Measurements from ENCODE around the gene SEMA6D.

The SEMA6D gene

DNA sequence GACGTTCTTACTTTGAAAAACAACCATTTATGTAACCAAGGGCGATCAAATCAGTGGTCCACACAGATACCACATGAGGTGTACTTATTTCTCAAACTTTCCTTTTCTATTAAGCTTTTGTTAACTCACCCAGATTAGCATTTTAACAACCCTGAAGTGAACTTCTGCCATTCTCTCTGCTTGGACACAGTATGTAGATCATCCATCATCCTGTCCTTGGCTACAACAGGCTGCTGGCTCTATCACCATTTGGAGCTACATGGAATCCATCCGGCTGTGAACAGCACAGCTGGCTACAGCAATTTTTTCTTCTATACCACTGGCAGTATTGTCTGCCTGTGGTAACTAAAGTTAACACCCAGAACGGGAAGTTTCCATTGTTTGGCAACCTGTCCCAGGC, 4.4 kb downstream of the SEMA6D start:
- H3K36me3 ChIP-seq (ENCODE audit: control insufficient read depth, insufficient read depth, low read length): no peaks in the 10 kb centered on the region
- H3K4me3 ChIP-seq (ENCODE audit: low read length): no peak overlapping the region
- H3K9ac ChIP-seq (ENCODE audit: low read length): no peak overlapping the region
- peaks cover 2% of the 10 kb centered on the region for H3K27me3 ChIP-seq (ENCODE audit: control insufficient read depth, insufficient read depth, low read length)
- peaks cover 2% of the 10 kb centered on the region for H3K4me1 ChIP-seq (ENCODE audit: control insufficient read depth, insufficient read depth, low read length)
- H3K27ac ChIP-seq (ENCODE audit: low read depth, low read length): no peak overlapping the region

DNA sequence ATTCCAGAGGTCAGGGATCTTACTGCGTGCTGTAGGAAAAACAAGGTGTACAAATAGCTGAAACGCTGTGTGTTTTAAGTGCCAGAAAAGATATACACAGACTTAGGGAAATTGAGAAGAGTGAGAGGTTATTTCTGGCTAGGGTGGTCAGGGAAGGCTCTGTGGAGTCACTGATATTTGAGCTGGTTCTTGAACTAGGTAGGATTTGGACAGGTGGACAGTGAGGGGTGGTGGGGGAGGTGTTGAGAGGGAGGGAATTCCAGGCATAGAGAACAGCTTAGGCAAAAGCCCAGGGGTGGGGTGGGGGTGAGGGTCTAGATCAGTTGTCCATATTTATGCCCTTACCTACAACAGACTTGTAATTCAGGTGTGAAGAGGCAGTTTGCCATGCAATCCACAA, 7.0 kb downstream of the SEMA6D start:
- Histone ChIP-seq H3K36me3 (ENCODE audit: control insufficient read depth, insufficient read depth, low read length) (no peaks in the 10 kb centered on the region), H3K27me3 (ENCODE audit: control insufficient read depth, insufficient read depth, low read length) (no peaks in the 10 kb centered on the region), H3K4me3 (ENCODE audit: low read length) (no peak overlapping the region), H3K27ac (ENCODE audit: low read depth, low read length) (no peak overlapping the region), H3K9ac (ENCODE audit: low read length) (no peak overlapping the region), H3K4me1 (ENCODE audit: control insufficient read depth, insufficient read depth, low read length) (peaks cover 2% of the 10 kb centered on the region)

DNA sequence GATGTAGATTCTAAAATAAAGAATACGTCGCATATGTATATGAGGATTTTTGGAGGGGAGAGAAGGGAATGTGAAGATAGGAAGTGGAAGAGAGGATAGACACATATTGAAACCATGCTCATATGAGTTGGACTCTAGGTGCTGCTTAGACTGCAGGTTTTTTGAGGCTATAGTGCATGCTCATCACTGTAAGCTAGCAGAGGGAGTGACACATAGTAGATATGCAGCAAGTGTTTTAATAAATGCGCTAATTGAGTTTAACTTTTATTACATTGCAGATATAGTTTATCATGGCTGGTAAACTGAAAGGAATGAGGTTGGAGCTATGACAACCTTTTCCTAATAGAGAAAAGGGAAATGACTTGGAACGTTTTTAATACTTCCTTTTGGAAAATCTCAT, 7.7 kb downstream of the SEMA6D start:
- Histone ChIP-seq H3K36me3 (ENCODE audit: control insufficient read depth, insufficient read depth, low read length) (no peaks in the 10 kb centered on the region), H3K4me3 (ENCODE audit: low read length) (no peak overlapping the region), H3K27ac (ENCODE audit: low read depth, low read length) (no peak overlapping the region), H3K9ac (ENCODE audit: low read length) (no peak overlapping the region), H3K4me1 (ENCODE audit: control insufficient read depth, insufficient read depth, low read length) (peaks cover 2% of the 10 kb centered on the region), H3K27me3 (ENCODE audit: control insufficient read depth, insufficient read depth, low read length) (no peaks in the 10 kb centered on the region)

DNA sequence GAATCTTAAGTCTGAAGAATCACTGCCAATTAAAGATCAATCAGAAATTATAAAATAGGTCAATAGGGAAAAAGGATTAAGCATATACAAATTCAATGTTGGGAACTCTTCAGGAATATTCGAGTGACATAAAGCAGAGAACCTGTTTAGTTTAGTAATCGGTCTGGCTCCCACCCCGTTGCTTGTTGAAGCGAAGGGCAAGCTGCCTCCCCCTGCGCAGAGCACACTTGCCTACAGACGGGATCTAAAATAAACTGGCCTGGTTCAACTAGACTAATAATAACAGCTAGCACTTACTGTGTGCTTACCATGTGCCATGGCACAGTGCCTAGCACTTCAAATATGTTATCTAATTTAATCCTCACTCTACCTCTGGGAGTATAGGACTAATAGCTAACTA, 8.6 kb downstream of the SEMA6D start:
- H3K27ac ChIP-seq (ENCODE audit: low read depth, low read length): no peak overlapping the region
- H3K36me3 ChIP-seq (ENCODE audit: control insufficient read depth, insufficient read depth, low read length): no peaks in the 10 kb centered on the region
- no peak overlapping the region for H3K4me3 ChIP-seq (ENCODE audit: low read length)
- H3K4me1 ChIP-seq (ENCODE audit: control insufficient read depth, insufficient read depth, low read length): peaks cover 2% of the 10 kb centered on the region
- H3K9ac ChIP-seq (ENCODE audit: low read length): no peak overlapping the region
- H3K27me3 ChIP-seq (ENCODE audit: control insufficient read depth, insufficient read depth, low read length): no peaks in the 10 kb centered on the region

DNA sequence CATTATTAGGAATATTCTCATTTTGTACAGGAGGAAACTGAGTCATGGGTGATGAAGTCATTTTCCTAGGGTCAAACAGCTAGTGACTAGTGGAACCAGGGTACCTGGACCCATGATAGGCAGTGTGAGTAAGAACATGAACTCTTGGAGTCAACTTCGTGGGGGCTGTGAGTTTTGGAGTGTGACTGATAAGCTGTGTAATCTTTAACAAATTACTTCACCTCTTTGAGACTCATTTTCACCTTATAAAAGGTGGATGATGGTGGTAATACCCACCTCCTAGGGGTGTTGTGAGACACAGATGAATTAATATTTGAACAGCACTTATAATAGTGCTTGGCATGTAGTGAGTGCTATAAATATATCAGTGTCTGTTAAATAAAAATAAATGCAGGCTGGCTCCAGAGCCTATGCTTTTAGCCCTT, 9.1 kb downstream of the SEMA6D start:
- peaks cover 2% of the 10 kb centered on the region for H3K4me1 ChIP-seq (ENCODE audit: control insufficient read depth, insufficient read depth, low read length)
- H3K9ac ChIP-seq (ENCODE audit: low read length): no peak overlapping the region
- no peak overlapping the region for H3K4me3 ChIP-seq (ENCODE audit: low read length)

DNA sequence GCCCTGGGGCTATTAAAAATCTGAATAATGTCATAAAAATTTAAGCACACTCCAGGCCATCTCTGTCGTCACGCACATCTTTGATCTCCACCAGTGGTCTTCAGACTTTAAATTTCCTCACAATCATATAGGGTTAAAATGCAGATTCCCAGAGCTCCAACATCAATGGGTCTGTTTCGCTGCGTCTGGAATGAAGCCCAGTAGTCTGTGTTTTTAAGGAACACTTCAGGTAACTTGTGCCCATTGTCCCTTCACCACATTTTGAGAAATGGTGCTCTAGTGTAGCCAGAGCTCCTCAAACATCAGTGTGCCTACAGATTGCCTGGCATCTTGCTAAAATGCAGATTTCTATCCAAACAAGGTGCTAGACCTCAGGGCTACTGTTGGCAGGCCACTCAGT, 9.8 kb downstream of the SEMA6D start:
- Histone ChIP-seq H3K27me3 (ENCODE audit: control insufficient read depth, insufficient read depth, low read length) (no peaks in the 10 kb centered on the region), H3K4me3 (ENCODE audit: low read length) (no peak overlapping the region), H3K27ac (ENCODE audit: low read depth, low read length) (no peak overlapping the region), H3K9ac (ENCODE audit: low read length) (no peak overlapping the region), H3K36me3 (ENCODE audit: control insufficient read depth, insufficient read depth, low read length) (no peaks in the 10 kb centered on the region), H3K4me1 (ENCODE audit: control insufficient read depth, insufficient read depth, low read length) (peaks cover 2% of the 10 kb centered on the region)

More for the DNA sequence above, 9.1 kb downstream of the SEMA6D start:
- H3K27ac ChIP-seq (ENCODE audit: low read depth, low read length): no peak overlapping the region
- H3K27me3 ChIP-seq (ENCODE audit: control insufficient read depth, insufficient read depth, low read length): no peaks in the 10 kb centered on the region
- no peaks in the 10 kb centered on the region for H3K36me3 ChIP-seq (ENCODE audit: control insufficient read depth, insufficient read depth, low read length)

DNA sequence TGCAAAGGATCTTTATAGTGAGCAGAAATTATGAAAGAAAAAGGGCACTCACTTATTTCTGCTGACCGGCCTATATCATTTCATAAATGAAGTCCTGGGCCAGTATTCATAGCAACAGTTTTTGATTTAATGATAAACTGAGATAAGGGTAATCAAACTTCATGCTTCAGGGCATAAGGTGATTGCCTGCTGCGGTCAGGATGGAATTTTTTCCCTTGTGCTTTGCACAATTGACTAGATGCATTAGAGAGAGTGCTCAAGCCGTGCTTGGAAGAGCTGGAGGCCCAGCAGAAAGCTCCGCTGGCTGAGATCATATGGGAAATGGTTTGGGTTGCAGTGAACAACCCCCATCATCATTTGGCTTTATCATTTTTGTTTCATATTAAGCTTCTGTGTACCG, 10.4 kb downstream of the SEMA6D start:
- Histone ChIP-seq H3K36me3 (ENCODE audit: control insufficient read depth, insufficient read depth, low read length) (no peaks in the 10 kb centered on the region), H3K4me3 (ENCODE audit: low read length) (no peak overlapping the region), H3K9ac (ENCODE audit: low read length) (no peak overlapping the region), H3K27ac (ENCODE audit: low read depth, low read length) (no peak overlapping the region), H3K27me3 (ENCODE audit: control insufficient read depth, insufficient read depth, low read length) (no peaks in the 10 kb centered on the region), H3K4me1 (ENCODE audit: control insufficient read depth, insufficient read depth, low read length) (peaks cover 2% of the 10 kb centered on the region)

DNA sequence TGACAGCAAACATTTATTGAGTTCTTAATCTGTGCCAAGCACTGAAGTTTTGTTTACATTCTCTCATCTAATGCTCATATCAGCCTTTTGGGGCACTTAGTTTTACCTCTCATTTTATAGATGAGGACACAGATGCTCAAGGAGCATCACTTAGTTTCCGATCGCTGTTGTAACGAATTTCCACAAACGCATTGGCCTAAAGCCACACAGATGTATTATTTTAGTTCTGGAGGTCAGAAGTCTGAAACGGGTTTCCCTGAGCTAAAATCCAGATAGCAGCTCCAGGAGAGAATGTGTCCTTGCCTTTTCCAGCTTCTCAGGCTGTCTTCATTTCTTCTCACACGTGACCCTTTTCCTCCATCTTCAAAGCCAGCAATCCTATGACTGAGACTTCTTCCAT, 11.1 kb downstream of the SEMA6D start:
- Histone ChIP-seq H3K27ac (ENCODE audit: low read depth, low read length) (no peak overlapping the region), H3K9ac (ENCODE audit: low read length) (no peak overlapping the region), H3K27me3 (ENCODE audit: control insufficient read depth, insufficient read depth, low read length) (no peaks in the 10 kb centered on the region), H3K4me3 (ENCODE audit: low read length) (no peak overlapping the region), H3K4me1 (ENCODE audit: control insufficient read depth, insufficient read depth, low read length) (peaks cover 2% of the 10 kb centered on the region), H3K36me3 (ENCODE audit: control insufficient read depth, insufficient read depth, low read length) (no peaks in the 10 kb centered on the region)

DNA sequence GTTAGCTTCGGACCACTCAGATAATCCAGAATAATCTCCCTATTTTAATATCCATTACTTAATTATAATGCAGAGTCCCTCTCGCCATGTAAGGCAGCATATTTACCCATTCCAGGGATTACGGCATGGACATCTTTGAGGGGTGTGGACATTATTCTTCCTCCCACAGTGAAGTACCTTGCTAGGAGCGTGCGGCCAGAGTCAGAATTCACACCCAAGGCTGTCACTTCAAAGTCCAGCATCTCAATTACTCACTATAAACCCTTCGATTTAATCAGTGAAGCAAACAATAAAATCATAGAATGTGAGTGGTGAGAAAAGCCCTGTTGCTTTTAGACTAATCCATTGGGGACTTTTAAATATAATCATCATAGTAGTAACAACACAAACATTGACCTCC, 11.6 kb downstream of the SEMA6D start:
- Histone ChIP-seq H3K27ac (ENCODE audit: low read depth, low read length) (no peak overlapping the region), H3K36me3 (ENCODE audit: control insufficient read depth, insufficient read depth, low read length) (no peaks in the 10 kb centered on the region), H3K27me3 (ENCODE audit: control insufficient read depth, insufficient read depth, low read length) (no peaks in the 10 kb centered on the region), H3K4me3 (ENCODE audit: low read length) (no peak overlapping the region), H3K9ac (ENCODE audit: low read length) (no peak overlapping the region), H3K4me1 (ENCODE audit: control insufficient read depth, insufficient read depth, low read length) (peaks cover 2% of the 10 kb centered on the region)

DNA sequence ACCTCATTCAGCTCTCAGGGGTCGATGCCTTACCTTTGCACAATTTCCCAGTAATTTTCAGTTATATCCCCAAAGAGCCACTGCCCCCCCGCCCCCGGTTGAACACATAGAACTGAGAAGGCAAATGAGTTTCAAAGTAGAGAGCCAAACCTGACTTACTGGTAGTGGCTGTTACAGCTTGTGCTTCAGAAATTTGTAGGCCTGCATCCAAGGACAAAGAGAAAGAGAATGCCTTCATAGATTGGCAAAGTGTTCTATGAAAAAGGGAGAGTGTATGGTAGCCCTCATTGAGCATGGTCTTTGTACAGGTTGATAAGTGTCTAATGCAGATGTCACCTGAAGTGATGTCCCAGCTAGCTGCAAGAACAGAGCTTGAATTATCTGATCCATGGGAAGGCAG, 13.9 kb downstream of the SEMA6D start:
- H3K36me3 ChIP-seq (ENCODE audit: control insufficient read depth, insufficient read depth, low read length): no peaks in the 10 kb centered on the region
- H3K9ac ChIP-seq (ENCODE audit: low read length): no peak overlapping the region
- H3K27ac ChIP-seq (ENCODE audit: low read depth, low read length): no peak overlapping the region
- H3K4me1 ChIP-seq (ENCODE audit: control insufficient read depth, insufficient read depth, low read length): peaks cover 2% of the 10 kb centered on the region
- H3K27me3 ChIP-seq (ENCODE audit: control insufficient read depth, insufficient read depth, low read length): no peaks in the 10 kb centered on the region
- no peak overlapping the region for H3K4me3 ChIP-seq (ENCODE audit: low read length)

DNA sequence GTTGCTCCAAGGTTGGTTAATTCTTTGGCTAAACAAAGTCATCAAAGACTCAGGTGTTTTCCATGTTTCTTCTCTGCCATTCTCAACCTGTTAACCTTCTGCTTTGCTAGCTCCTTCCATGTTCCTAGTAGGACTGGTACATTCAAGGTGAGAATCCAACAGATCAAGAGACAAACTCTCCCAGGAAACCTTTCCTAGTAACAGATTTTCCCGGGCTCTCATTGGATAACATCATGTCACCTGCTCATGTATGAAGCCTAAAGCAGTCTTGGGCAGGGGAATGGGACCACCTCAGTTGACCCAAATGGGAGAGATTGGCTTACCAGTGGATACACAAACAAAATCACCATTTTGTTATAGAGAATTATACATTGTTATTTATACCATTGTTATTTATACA, 14.9 kb downstream of the SEMA6D start:
- no peaks in the 10 kb centered on the region for H3K4me1 ChIP-seq (ENCODE audit: control insufficient read depth, insufficient read depth, low read length)
- no peaks in the 10 kb centered on the region for H3K36me3 ChIP-seq (ENCODE audit: control insufficient read depth, insufficient read depth, low read length)
- H3K4me3 ChIP-seq (ENCODE audit: low read length): no peak overlapping the region
- H3K27ac ChIP-seq (ENCODE audit: low read depth, low read length): no peak overlapping the region
- no peak overlapping the region for H3K9ac ChIP-seq (ENCODE audit: low read length)
- no peaks in the 10 kb centered on the region for H3K27me3 ChIP-seq (ENCODE audit: control insufficient read depth, insufficient read depth, low read length)

DNA sequence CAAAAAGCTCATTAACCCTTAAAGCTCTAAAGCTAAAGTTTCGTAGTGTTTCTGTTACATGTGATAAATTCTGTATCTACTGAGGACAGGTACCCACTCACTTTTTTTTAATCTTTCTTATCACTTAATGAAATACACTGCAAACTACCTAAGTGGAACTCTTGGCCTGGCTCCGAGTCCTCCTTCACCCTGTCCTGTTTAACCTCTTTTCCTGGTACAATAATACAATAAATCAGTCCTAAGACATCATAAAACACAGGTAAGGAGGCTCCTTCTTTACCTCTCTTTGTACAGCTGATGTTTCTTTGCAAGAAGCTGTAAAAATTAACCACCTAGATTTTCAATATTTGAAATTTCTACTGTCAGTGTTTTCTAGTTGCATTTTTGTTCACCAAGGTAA, 15.8 kb downstream of the SEMA6D start:
- no peak overlapping the region for H3K9ac ChIP-seq (ENCODE audit: low read length)
- H3K27ac ChIP-seq (ENCODE audit: low read depth, low read length): no peak overlapping the region
- H3K4me3 ChIP-seq (ENCODE audit: low read length): no peak overlapping the region
- H3K4me1 ChIP-seq (ENCODE audit: control insufficient read depth, insufficient read depth, low read length): no peaks in the 10 kb centered on the region
- H3K27me3 ChIP-seq (ENCODE audit: control insufficient read depth, insufficient read depth, low read length): no peaks in the 10 kb centered on the region
- H3K36me3 ChIP-seq (ENCODE audit: control insufficient read depth, insufficient read depth, low read length): no peaks in the 10 kb centered on the region

DNA sequence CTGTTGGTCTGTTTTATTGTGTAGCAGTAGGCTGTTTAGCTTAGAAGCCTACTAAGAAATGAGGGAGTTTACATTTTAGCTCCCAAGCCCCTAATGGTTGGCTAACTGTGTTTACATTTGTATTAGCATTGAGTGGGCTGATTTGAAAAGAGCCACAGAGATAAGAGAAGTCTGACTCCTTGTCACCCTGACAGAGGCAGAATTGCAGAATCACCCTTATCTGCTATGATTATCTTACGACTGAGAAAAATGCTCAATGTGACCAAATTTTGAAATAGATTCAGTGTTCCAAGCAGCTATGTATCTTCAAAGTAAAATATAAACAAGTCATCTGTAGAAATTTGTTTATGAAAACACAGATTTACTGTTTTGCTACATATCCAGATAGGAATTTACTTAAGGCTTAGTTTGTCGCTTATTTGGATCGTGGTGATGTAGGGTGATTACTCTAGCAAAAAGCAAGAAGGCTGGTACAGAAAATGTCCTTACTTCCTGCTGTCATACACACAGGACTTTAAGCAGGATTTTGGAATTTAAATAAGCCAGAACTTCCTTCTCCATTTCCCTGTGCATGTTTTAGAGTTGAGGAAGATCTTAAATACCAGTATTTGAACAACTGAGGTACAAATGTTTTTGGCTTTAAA, 19.0 kb downstream of the SEMA6D start:
- Histone ChIP-seq H3K4me3 (ENCODE audit: low read length) (no peak overlapping the region), H3K9ac (ENCODE audit: low read length) (no peak overlapping the region), H3K4me1 (ENCODE audit: control insufficient read depth, insufficient read depth, low read length) (no peaks in the 10 kb centered on the region), H3K27ac (ENCODE audit: low read depth, low read length) (no peak overlapping the region), H3K36me3 (ENCODE audit: control insufficient read depth, insufficient read depth, low read length) (no peaks in the 10 kb centered on the region), H3K27me3 (ENCODE audit: control insufficient read depth, insufficient read depth, low read length) (no peaks in the 10 kb centered on the region)

Data from rectal smooth muscle tissue (tissue), 1 donor.